Measurements from ENCODE around the gene PTH2.
"Not testable (repeated sequence)": the region's sequence is repeated elsewhere in the genome, so short reads cannot be mapped to it uniquely, and the experiment has no call there.

PTH2 gene

GRCh38 chr19:49374665-49375434 lies 48.4 kb downstream of the PTH2 start:
- DNase-seq, result no peak

- not testable (repeated sequence) for DNase-seq
Measured at GRCh38 chr19:49373174-49373573, 50.1 kb downstream of the PTH2 start.
